ENCODE measurements around the gene PDE11A.
"Not testable (repeated sequence)": the region's sequence is repeated elsewhere in the genome, so short reads cannot be mapped to it uniquely, and the experiment has no call there.

PDE11A gene

GRCh38 chr2:178066324-178066723 lies 6.3 kb downstream of the PDE11A start:
- no peak for DNase-seq (ENCODE audit: low read depth)
- TF ChIP-seq CTCF (conservative IDR thresholded peaks at IDR 0.05; ENCODE audit: low read length) = no peak
- H3K4me3 ChIP-seq (ENCODE audit: low read length) = no peak overlapping the region

- TF ChIP-seq CTCF (conservative IDR thresholded peaks at IDR 0.05; ENCODE audit: low read length) = no peak
- H3K4me3 ChIP-seq (ENCODE audit: low read length) = no peak overlapping the region
- DNase-seq (ENCODE audit: low read depth) = no peak
These were observed 12.9 kb downstream of the PDE11A start for GRCh38 chr2:178059681-178060080.

GRCh38 chr2:178059111-178059510 lies 13.5 kb downstream of the PDE11A start:
- no peak for DNase-seq (ENCODE audit: low read depth)
- no peak for TF ChIP-seq CTCF (conservative IDR thresholded peaks at IDR 0.05; ENCODE audit: low read length)
- H3K4me3 ChIP-seq (ENCODE audit: low read length) = no peak overlapping the region

GRCh38 chr2:178057179-178057680 lies 15.3 kb downstream of the PDE11A start:
- no peak overlapping the region for H3K4me3 ChIP-seq (ENCODE audit: low read length)
- no peak for TF ChIP-seq CTCF (conservative IDR thresholded peaks at IDR 0.05; ENCODE audit: low read length)
- DNase-seq (ENCODE audit: low read depth) = no peak

- H3K4me3 ChIP-seq (ENCODE audit: low read length) = no peak overlapping the region
- DNase-seq (ENCODE audit: low read depth) = no peak
- no peak for TF ChIP-seq CTCF (conservative IDR thresholded peaks at IDR 0.05; ENCODE audit: low read length)
These were observed 16.2 kb downstream of the PDE11A start for GRCh38 chr2:178056345-178056744.

- H3K4me3 ChIP-seq (ENCODE audit: low read length); DNase-seq (ENCODE audit: low read depth): not testable (repeated sequence)
These were observed 21.3 kb downstream of the PDE11A start for GRCh38 chr2:178051257-178051656.

GRCh38 chr2:178047391-178047790 lies 25.2 kb downstream of the PDE11A start:
- no peak for TF ChIP-seq CTCF (conservative IDR thresholded peaks at IDR 0.05; ENCODE audit: low read length)
- no peak overlapping the region for H3K4me3 ChIP-seq (ENCODE audit: low read length)
- no peak for DNase-seq (ENCODE audit: low read depth)

- TF ChIP-seq CTCF (conservative IDR thresholded peaks at IDR 0.05; ENCODE audit: low read length) = no peak
- DNase-seq (ENCODE audit: low read depth) = no peak
- H3K4me3 ChIP-seq (ENCODE audit: low read length) = no peak overlapping the region
These were observed 27.7 kb downstream of the PDE11A start for GRCh38 chr2:178044836-178045235.

Data from AG10803 (cell line).